ENCODE measurements around the gene MYOZ2. TPM values are rescaled to one million over a fixed set of nuclear protein-coding genes. Genes with fewer than 3 reads are reported as not detected.
A peak's percentile ranks its signal among the peaks of the same experiment; 100 is the strongest.

MYOZ2 gene
- under 1 TPM; 0.28 to 0.71 (median 0.37) TPM for total RNA-seq (2021; fragmentation: NEBNext Ultra II Directional; extraction: Animal tissue kit (Norgen Biotek cat#: 25700))
- long read RNA-seq, partial matches to known transcripts = 0 of 1 reads
- long read RNA-seq, other reads (novel, unspliced or antisense) = 0 of 1 reads

DNA sequence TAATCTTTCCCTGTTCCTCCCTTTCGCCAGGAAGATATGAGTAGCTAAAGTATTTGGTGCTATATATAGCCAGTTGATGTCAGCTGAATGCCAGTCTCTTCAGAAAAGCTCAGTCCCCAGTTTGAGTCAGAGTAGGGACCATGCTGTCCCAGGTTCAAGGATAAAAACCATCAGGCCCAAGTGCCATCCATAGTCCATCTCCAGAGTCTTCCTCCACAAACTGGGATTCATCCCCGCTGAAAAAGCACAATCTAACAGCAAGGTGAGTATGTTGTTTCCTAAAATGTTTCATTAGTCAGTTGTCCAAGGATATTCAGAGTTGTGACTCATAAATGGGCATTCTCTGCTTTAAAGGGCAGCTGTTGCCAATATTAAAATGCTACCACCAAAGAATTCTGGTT, at the start of gene MYOZ2:
Gene MYOZ2, plus strand, starts transcription at position 112 of the 401 bp plus-strand sequence. CDS start 694 bp downstream, outside the sequence.
- Mint-ChIP-seq H3K4me1 (ENCODE audit: low read depth) (peaks cover 78% of the 10 kb centered on the region), H3K27ac (peak within 1 kb of the TSS; percentile 62), H3K36me3 (ENCODE audit: low read depth) (no peaks in the 10 kb centered on the region), H3K9me3 (no peaks in the 10 kb centered on the region), H3K4me3 (no peak within 1 kb of the TSS), H3K27me3 (ENCODE audit: insufficient read depth) (peaks cover 2% of the 10 kb centered on the region; the same call in 1 of the 2 replicates)
- peak; percentile 18 for DNase-seq
- TF ChIP-seq, protein P1, sequence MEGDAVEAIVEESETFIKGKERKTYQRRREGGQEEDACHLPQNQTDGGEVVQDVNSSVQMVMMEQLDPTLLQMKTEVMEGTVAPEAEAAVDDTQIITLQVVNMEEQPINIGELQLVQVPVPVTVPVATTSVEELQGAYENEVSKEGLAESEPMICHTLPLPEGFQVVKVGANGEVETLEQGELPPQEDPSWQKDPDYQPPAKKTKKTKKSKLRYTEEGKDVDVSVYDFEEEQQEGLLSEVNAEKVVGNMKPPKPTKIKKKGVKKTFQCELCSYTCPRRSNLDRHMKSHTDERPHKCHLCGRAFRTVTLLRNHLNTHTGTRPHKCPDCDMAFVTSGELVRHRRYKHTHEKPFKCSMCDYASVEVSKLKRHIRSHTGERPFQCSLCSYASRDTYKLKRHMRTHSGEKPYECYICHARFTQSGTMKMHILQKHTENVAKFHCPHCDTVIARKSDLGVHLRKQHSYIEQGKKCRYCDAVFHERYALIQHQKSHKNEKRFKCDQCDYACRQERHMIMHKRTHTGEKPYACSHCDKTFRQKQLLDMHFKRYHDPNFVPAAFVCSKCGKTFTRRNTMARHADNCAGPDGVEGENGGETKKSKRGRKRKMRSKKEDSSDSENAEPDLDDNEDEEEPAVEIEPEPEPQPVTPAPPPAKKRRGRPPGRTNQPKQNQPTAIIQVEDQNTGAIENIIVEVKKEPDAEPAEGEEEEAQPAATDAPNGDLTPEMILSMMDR (IDR thresholded peaks at IDR 0.05) = no peak

DNA sequence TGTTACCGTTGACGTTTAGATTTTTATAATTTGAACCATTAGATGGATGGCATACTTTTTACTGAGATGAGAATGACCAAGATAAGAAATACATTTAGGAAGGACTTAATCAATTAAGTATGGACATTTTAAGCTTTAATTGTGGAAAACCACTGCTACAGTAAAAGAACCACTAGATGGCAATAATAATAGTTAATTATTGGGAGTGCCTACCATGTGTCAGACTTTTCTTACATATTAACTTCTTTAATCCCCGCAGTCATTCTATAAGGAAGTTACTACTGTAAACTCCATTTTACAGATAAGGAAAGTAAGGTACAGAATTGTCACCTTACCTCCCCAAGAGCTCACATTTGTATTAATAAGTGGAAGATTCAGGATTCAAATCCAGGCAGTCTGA, 48.5 kb upstream of the MYOZ2 start:
- peaks cover 16% of the 10 kb centered on the region for H3K4me1 Mint-ChIP-seq (ENCODE audit: low read depth)
- H3K9me3 Mint-ChIP-seq = no peaks in the 10 kb centered on the region
- no peak for DNase-seq
- H3K27me3 Mint-ChIP-seq (ENCODE audit: insufficient read depth) = no peaks in the 10 kb centered on the region
- peaks cover 4% of the 10 kb centered on the region for H3K36me3 Mint-ChIP-seq (ENCODE audit: low read depth)
- H3K4me3 Mint-ChIP-seq = no peak overlapping the region
- no peak overlapping the region for H3K27ac Mint-ChIP-seq
- TF ChIP-seq, protein P1 (IDR thresholded peaks at IDR 0.05) = peak; percentile 70

DNA sequence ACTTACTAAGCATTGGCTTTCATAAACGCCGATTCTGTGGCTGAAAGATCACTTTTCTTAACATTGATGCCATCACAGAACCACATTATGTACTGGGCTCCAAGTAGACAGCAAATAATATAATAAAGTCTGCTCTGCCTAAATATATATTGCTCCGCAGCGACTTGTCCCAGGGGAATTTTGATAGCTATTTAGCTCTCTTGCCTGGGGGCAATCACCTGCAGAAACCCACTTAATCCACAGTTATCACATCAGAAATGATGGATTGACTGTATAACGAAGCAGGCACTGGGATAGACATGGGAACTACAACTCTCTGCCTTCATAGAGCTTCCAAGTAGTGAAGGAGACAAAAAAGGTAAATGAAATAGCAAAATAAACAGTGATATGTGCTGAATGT, 48.0 kb upstream of the MYOZ2 start:
- Mint-ChIP-seq H3K27me3 (ENCODE audit: insufficient read depth) (no peaks in the 10 kb centered on the region), H3K9me3 (no peaks in the 10 kb centered on the region), H3K4me3 (no peak overlapping the region), H3K27ac (no peak overlapping the region), H3K4me1 (ENCODE audit: low read depth) (peaks cover 14% of the 10 kb centered on the region; the same call in 1 of the 2 replicates), H3K36me3 (ENCODE audit: low read depth) (peaks cover 4% of the 10 kb centered on the region)
- DNase-seq = no peak
- TF ChIP-seq, protein P1 (IDR thresholded peaks at IDR 0.05) = no peak

DNA sequence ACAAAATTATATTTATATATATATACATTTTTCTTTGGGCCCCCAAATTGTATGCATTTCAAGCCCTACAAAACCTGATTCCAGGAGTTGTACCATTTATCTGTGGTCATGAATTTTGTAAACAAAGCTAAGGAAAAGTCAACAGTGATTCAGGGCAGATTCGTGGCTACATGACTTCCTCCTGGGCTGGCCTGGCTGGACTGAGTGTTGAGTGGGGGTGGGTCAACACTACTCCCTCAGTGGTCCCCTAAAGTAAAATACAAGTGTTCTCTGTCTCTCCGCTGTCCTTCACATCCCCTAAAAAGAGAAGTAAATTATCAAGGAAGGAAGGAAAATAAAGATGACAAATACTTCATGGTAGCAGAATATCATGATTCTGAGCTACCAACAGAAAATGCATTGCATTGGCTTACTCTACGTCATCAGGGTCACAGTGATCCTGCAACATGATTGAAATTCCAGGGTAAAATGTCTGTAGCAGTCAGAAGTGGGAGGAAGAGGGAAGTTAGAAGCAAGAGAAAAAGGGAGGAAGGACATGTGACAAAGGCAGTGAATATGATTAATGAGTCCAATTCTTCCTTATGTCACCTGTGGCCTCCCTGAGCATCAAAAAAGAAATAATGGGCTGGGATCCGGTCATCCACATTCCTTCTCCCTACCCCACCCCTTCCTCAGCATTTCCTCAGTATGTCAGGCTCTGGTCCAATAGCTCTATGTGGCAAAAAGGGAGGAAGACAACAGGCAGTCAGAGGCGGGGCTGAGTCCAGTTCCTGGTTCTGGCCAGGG, 42.4 kb upstream of the MYOZ2 start:
- Mint-ChIP-seq H3K4me1 (ENCODE audit: low read depth) (peaks cover 45% of the 10 kb centered on the region), H3K36me3 (ENCODE audit: low read depth) (peaks cover 10% of the 10 kb centered on the region), H3K4me3 (no peak overlapping the region), H3K27ac (peak overlapping the region; percentile 20; the same call in 1 of the 2 replicates), H3K27me3 (ENCODE audit: insufficient read depth) (peaks cover 1% of the 10 kb centered on the region; the same call in 1 of the 2 replicates), H3K9me3 (no peaks in the 10 kb centered on the region)
- TF ChIP-seq, protein P1 (IDR thresholded peaks at IDR 0.05) = no peak
- DNase-seq = no peak

DNA sequence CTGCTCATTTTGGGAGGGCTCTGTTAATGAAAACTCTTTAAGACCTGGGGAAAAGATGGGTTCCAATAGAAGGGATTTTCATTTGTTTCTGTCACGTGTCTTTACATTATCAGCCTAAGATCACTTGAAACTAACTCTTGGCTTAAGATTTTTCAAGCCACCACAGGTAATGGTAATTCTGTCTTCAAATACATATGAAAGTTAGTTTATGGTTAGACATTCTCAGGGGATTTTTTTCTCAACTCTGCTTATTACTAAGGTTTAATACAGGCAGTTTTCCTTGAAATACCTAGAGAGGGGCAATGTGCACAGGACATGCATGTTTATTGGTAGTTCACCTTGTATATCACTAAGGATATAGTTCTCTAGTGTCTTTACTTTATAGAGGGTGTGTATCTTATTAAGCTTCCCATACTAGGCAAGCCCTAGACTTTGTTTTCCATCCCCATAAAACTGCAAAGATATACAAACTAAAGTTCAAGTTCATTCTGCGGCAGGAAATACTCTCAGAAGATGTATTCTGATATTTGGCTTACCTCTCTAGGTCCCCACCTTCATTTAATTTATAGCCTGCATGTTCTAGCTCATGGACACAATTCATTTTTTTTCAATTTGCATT, 38.2 kb upstream of the MYOZ2 start:
- Mint-ChIP-seq H3K27ac (no peak overlapping the region), H3K9me3 (no peaks in the 10 kb centered on the region), H3K4me3 (no peak overlapping the region), H3K36me3 (ENCODE audit: low read depth) (peaks cover 11% of the 10 kb centered on the region), H3K4me1 (ENCODE audit: low read depth) (peaks cover 85% of the 10 kb centered on the region), H3K27me3 (ENCODE audit: insufficient read depth) (peaks cover 1% of the 10 kb centered on the region)
- DNase-seq = no peak
- TF ChIP-seq, protein P1 (IDR thresholded peaks at IDR 0.05) = no peak

Measured in HFFc6 (cell line).